Measurements from ENCODE around the gene SCRT2. TPM values are rescaled to one million over a fixed set of nuclear protein-coding genes. Genes with fewer than 3 reads are reported as not detected.
A peak's percentile ranks its signal among the peaks of the same experiment; 100 is the strongest.
"Not testable (repeated sequence)": the region's sequence is repeated elsewhere in the genome, so short reads cannot be mapped to it uniquely, and the experiment has no call there.

SCRT2 gene
- total and polyA plus RNA-seq, 2 experiments from 2014 or later: not detected

DNA sequence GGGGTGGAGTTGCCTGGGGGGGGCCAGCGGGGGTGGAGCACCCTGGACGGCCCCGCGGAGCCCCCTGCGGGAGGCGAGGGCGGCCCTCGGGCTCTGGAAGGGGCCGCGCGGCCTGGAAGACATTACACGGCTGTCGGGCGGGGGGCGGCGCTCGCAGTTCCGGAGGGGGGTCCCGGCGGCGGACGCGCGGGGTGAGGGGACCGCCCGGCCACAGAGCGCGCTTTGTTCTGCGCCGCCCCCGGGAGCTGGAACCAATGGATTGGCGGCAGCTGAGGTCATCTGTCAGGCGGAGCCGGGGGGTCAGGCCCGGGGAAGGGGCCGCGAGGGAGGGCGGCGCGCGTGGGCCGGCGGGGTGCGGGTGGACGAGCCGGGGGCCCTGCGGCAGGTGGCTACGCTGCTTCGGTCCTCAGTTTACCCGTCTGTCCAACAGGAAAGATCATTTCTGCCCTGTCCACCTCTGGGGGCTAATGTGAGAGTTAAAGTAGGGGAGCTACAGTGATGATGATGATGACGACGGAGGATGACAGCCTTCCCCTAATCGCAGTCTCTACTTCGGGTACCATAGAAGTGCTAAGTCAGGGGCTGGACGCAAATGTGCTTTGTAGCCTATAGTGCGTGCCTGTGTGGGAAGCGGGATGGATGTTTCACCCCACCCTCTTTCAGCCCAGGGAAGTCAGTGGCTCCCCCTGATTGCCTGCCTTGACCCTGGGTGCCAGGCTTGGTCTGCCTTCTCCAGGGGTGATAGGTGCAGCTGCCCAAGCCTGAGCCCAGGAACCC lies 33.0 kb downstream of the SCRT2 start:
- H2AFZ ChIP-seq: no peak overlapping the region
- in situ Hi-C loops (cut with MboI): no loop called here

DNA sequence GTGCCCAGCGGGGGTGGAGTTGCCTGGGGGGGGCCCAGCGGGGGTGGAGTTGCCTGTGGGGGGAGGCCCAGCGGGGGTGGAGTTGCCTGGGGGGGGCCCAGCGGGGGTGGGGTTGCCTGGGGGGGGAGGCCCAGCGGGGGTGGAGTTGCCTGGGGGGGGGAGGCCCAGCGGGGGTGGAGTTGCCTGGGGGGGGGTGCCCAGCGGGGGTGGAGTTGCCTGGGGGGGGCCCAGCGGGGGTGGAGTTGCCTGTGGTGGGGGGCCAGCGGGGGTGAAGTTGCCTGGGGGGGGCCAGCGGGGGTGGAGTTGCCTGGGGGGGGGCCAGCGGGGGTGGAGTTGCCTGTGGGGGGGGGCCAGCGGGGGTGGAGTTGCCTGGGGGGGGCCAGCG lies 33.6 kb downstream of the SCRT2 start:
- H3K4me2 ChIP-seq (ENCODE audit: unreplicated experiment); H3F3A ChIP-seq (ENCODE audit: insufficient read depth); H3K27ac ChIP-seq; DNase-seq; H3K9me2 ChIP-seq (ENCODE audit: insufficient read depth); H3K4me1 ChIP-seq (ENCODE audit: insufficient read depth); H2AFZ ChIP-seq; H3K4me3 ChIP-seq; H4K20me1 ChIP-seq (ENCODE audit: insufficient read depth); in situ Hi-C loops (cut with MboI); H3K27me3 ChIP-seq (replicated peaks; ENCODE audit: insufficient read depth); H3K9ac ChIP-seq; H3K36me3 ChIP-seq (ENCODE audit: low read depth); H3K9me3 ChIP-seq (ENCODE audit: low read depth); H3K79me2 ChIP-seq (ENCODE audit: insufficient read depth): not testable (repeated sequence)
- no CpG with 5 or more reads among the region's 13 CpGs for WGBS, 2 experiments (ENCODE audit: low coverage in 1 of 2, low lambda C conversion rate in 2 of 2, missing lambda C conversion rate in 2 of 2)

More for the DNA sequence above, 33.0 kb downstream of the SCRT2 start:
- peaks cover 3% of the 10 kb centered on the region; the same call in 1 of the 2 replicates for H3K36me3 ChIP-seq (ENCODE audit: low read depth)
- H4K20me1 ChIP-seq (ENCODE audit: insufficient read depth): no peaks in the 10 kb centered on the region
- H3K27me3 ChIP-seq (replicated peaks; ENCODE audit: insufficient read depth): no peaks in the 10 kb centered on the region
- H3K9me3 ChIP-seq (ENCODE audit: low read depth): no peaks in the 10 kb centered on the region
- no peak overlapping the region for H3K9ac ChIP-seq
- H3F3A ChIP-seq (ENCODE audit: insufficient read depth): no peaks in the 10 kb centered on the region
- DNase-seq: peak; percentile 40
- H3K4me3 ChIP-seq: peak overlapping the region; percentile 34; the same call in 1 of the 2 replicates
- TF ChIP-seq EZH2 (IDR thresholded peaks at IDR 0.05; ENCODE audit: insufficient read depth, poor library complexity, severe bottlenecking) (no peak), EZH2phosphoT487 (IDR thresholded peaks at IDR 0.05; ENCODE audit: insufficient read depth, low read depth) (no peak)
- H3K27ac ChIP-seq: no peak overlapping the region
- peak overlapping the region; percentile 26 for H3K4me2 ChIP-seq (ENCODE audit: unreplicated experiment)
- H3K4me1 ChIP-seq (ENCODE audit: insufficient read depth): no peaks in the 10 kb centered on the region
- 8 to 16% methylated on average over 30 to 47 of the region's 57 CpGs for WGBS, 2 experiments (ENCODE audit: low coverage in 1 of 2, low lambda C conversion rate in 2 of 2, missing lambda C conversion rate in 2 of 2)
- H3K79me2 ChIP-seq (ENCODE audit: insufficient read depth): peaks cover 2% of the 10 kb centered on the region
- H3K9me2 ChIP-seq (ENCODE audit: insufficient read depth): no peaks in the 10 kb centered on the region

DNA sequence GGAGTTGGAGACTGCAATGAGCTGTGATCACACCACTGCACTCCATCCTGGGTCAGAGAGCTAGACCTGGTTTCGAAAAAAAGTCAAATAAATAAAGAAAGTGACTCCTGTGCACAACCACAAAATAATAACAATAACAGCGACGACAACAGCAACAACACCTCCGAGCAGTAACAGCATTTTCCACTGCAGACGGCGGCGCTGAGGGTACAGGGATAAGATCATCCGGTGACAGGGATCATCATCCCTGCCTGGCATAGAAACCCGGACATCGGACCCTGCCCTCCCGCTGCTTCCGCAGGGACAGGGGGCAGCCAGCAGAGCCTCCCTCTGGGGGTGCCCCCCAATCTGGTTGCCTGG lies 34.1 kb downstream of the SCRT2 start:
- DNase-seq: peak; percentile 49
- H3K79me2 ChIP-seq (ENCODE audit: insufficient read depth): no peaks in the 10 kb centered on the region
- in situ Hi-C loops (cut with MboI): no loop called here
- no peak overlapping the region for H3K27ac ChIP-seq
- H3K9me2 ChIP-seq (ENCODE audit: insufficient read depth): no peaks in the 10 kb centered on the region
- H4K20me1 ChIP-seq (ENCODE audit: insufficient read depth): no peaks in the 10 kb centered on the region
- no peak for TF ChIP-seq EZH2phosphoT487 (IDR thresholded peaks at IDR 0.05; ENCODE audit: insufficient read depth, low read depth)
- TF ChIP-seq EZH2 (IDR thresholded peaks at IDR 0.05; ENCODE audit: insufficient read depth, poor library complexity, severe bottlenecking): no peak
- no peaks in the 10 kb centered on the region for H3F3A ChIP-seq (ENCODE audit: insufficient read depth)
- no peak overlapping the region for H3K4me2 ChIP-seq (ENCODE audit: unreplicated experiment)
- H3K9ac ChIP-seq: no peak overlapping the region
- 10 to 15% methylated on average over 12 of the region's 12 CpGs for WGBS, 2 experiments (ENCODE audit: low coverage in 1 of 2, low lambda C conversion rate in 2 of 2, missing lambda C conversion rate in 2 of 2)
- no peak overlapping the region for H3K4me3 ChIP-seq
- H3K27me3 ChIP-seq (replicated peaks; ENCODE audit: insufficient read depth): 0 out of 2 replicates have a peak, but pooled peaks cover under 1% of the 10 kb centered on the region
- no peak overlapping the region for H2AFZ ChIP-seq
- H3K36me3 ChIP-seq (ENCODE audit: low read depth): no peaks in the 10 kb centered on the region
- no peaks in the 10 kb centered on the region for H3K4me1 ChIP-seq (ENCODE audit: insufficient read depth)
- H3K9me3 ChIP-seq (ENCODE audit: low read depth): no peaks in the 10 kb centered on the region

DNA sequence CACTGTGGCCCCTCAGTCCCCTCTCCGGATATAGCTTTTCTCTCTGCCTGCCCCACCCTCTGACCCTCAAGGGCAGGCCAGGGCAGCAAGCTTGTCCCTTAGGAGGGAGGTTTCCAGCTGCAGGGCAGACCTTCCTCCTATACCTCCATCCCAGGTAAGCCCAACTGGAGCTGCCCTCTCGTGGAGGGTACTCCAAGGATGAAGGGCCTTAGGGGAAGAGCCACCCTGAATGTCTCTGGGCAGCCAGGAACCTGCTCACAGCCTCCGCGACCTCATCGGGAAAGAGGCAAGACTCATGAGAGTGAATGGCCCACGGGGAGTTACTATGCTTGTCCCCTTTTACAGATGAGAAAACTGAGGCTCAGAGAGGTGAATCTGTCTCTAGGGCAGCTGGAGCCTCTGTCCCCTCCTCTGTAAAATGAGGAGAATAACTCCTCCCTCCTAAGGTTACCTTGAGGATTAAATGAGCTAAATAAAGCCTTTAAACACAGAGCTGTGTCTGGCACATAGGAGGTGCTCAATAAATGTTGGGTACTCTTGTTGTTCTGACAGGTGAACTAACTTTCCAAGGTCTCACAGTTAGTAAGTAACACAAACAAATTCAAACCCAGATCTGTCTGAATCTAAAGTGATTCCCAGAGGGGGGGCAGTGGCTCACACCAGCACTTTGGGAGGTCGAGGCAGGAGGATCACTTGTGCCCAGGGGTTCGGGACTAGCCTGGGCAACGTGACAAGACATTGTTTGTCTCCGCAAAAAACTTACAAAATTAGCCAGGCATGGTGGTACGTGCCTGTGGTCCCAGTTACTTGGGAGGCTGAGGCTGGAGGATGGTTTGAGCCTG lies 34.7 kb downstream of the SCRT2 start:
- no peaks in the 10 kb centered on the region for H3K4me1 ChIP-seq (ENCODE audit: insufficient read depth)
- TF ChIP-seq EZH2phosphoT487 (IDR thresholded peaks at IDR 0.05; ENCODE audit: insufficient read depth, low read depth) (no peak), EZH2 (IDR thresholded peaks at IDR 0.05; ENCODE audit: insufficient read depth, poor library complexity, severe bottlenecking) (no peak)
- WGBS, 2 experiments (ENCODE audit: low coverage in 1 of 2, low lambda C conversion rate in 2 of 2, missing lambda C conversion rate in 2 of 2): 31% methylated on average over 11 of the region's 11 CpGs
- H3K9me3 ChIP-seq (ENCODE audit: low read depth): no peaks in the 10 kb centered on the region
- no peak overlapping the region for H3K4me3 ChIP-seq
- no peak overlapping the region for H3K9ac ChIP-seq
- DNase-seq: no peak
- no peaks in the 10 kb centered on the region for H4K20me1 ChIP-seq (ENCODE audit: insufficient read depth)
- H3F3A ChIP-seq (ENCODE audit: insufficient read depth): no peaks in the 10 kb centered on the region
- H3K4me2 ChIP-seq (ENCODE audit: unreplicated experiment): no peak overlapping the region
- no peaks in the 10 kb centered on the region for H3K79me2 ChIP-seq (ENCODE audit: insufficient read depth)
- in situ Hi-C loops (cut with MboI): no loop called here
- H3K27ac ChIP-seq: no peak overlapping the region
- no peaks in the 10 kb centered on the region for H3K9me2 ChIP-seq (ENCODE audit: insufficient read depth)
- no peak overlapping the region for H2AFZ ChIP-seq
- no peaks in the 10 kb centered on the region for H3K36me3 ChIP-seq (ENCODE audit: low read depth)
- H3K27me3 ChIP-seq (replicated peaks; ENCODE audit: insufficient read depth): 0 out of 2 replicates have a peak, but pooled peaks cover 6% of the 10 kb centered on the region

Data from GM23248 (cell line).